C4-2B (cell line): ENCODE data around the gene KLHL36.

ENCODE experiments used
- ZFX ChIP-seq: fragments of 450-650 bp; IDR thresholded peaks from 2 replicates; pipeline ENCODE4 v1.6.1; 2017
- TF ChIP-seq, protein P1 (sequence below): fragments of 450-650 bp; conservative IDR thresholded peaks from 2 replicates; pipeline ENCODE4 v1.5.1; 2017; ENCODE audit warnings: mild to moderate bottlenecking

GRCh38 chr16:84699147-84699711, 50.9 kb downstream of the KLHL36 start:
- TF ChIP-seq, protein P1, sequence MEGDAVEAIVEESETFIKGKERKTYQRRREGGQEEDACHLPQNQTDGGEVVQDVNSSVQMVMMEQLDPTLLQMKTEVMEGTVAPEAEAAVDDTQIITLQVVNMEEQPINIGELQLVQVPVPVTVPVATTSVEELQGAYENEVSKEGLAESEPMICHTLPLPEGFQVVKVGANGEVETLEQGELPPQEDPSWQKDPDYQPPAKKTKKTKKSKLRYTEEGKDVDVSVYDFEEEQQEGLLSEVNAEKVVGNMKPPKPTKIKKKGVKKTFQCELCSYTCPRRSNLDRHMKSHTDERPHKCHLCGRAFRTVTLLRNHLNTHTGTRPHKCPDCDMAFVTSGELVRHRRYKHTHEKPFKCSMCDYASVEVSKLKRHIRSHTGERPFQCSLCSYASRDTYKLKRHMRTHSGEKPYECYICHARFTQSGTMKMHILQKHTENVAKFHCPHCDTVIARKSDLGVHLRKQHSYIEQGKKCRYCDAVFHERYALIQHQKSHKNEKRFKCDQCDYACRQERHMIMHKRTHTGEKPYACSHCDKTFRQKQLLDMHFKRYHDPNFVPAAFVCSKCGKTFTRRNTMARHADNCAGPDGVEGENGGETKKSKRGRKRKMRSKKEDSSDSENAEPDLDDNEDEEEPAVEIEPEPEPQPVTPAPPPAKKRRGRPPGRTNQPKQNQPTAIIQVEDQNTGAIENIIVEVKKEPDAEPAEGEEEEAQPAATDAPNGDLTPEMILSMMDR, result no peak
- no peak for TF ChIP-seq ZFX
